ENCODE results near the gene CDK6. TPM values are rescaled to one million over a fixed set of nuclear protein-coding genes. Genes with fewer than 3 reads are reported as not detected.
A peak's percentile ranks its signal among the peaks of the same experiment; 100 is the strongest.

The CDK6 gene
- total and polyA plus RNA-seq, 2 experiments from 2014 or later = 17.8 to 61.5 TPM

DNA sequence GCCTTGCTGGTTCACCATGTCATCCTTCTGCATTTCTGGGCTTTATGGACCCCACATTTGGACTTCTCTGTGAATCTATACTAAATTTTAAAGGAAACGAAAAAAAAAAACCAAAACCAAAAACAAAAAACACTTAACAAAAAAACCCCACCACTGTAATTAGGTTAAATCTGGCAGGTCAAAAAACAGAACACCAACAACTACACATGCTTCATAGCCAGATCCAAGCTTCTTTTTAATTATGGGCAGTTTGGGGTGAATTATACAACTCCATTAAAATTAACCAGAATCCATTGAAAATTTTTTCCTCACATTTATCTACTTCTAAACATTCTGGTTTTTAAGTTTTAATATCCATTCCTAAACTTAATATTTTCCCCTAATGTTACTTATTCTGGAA lies 58.4 kb downstream of the CDK6 start:
- H3K36me3 ChIP-seq (ENCODE audit: low read depth) = peaks cover 13% of the 10 kb centered on the region; the same call in 1 of the 2 replicates
- WGBS, 2 experiments (ENCODE audit: low coverage in 1 of 2, low lambda C conversion rate in 2 of 2, missing lambda C conversion rate in 2 of 2) = 94 to 97% methylated on average over 1 of the region's 1 CpG
- in situ Hi-C loops (cut with MboI) = no loop called here

DNA sequence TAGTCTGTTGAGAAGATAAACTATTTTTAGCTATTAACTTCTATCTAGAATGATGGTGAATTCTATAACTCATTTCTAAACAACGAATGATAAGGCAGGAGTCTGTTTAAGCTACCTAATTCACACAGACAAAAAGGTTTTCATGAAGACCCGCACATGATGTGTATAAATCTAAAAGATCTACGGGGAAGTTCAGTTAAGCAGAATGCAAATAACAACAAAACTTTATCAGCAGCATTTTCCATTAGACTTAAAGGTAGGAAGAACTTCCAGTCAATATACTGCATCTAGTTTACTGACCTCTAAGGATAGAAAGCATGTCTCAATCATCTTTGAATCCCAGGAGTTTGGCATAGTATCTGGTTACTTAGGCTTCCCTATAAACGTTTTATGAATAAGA lies 62.6 kb downstream of the CDK6 start:
- Histone ChIP-seq H3K9me2 (ENCODE audit: insufficient read depth) (no peaks in the 10 kb centered on the region), H3F3A (ENCODE audit: insufficient read depth) (peaks cover 10% of the 10 kb centered on the region; the same call in 1 of the 2 replicates), H3K9ac (no peak overlapping the region), H3K4me2 (ENCODE audit: unreplicated experiment) (no peak overlapping the region), H3K27ac (no peak overlapping the region), H3K9me3 (ENCODE audit: low read depth) (no peaks in the 10 kb centered on the region), H3K4me3 (no peak overlapping the region), H2AFZ (no peak overlapping the region), H3K4me1 (ENCODE audit: insufficient read depth) (peaks cover 13% of the 10 kb centered on the region), H3K27me3 (replicated peaks; ENCODE audit: insufficient read depth) (no peaks in the 10 kb centered on the region), H3K79me2 (ENCODE audit: insufficient read depth) (peaks cover 98% of the 10 kb centered on the region), H3K36me3 (ENCODE audit: low read depth) (peaks cover 17% of the 10 kb centered on the region; the same call in 1 of the 2 replicates), H4K20me1 (ENCODE audit: insufficient read depth) (no peaks in the 10 kb centered on the region)
- WGBS, 2 experiments (ENCODE audit: low coverage in 1 of 2, low lambda C conversion rate in 2 of 2, missing lambda C conversion rate in 2 of 2) = 65 to 69% methylated on average over 4 of the region's 4 CpGs
- no peak for DNase-seq
- TF ChIP-seq EZH2 (IDR thresholded peaks at IDR 0.05; ENCODE audit: insufficient read depth, poor library complexity, severe bottlenecking) = no peak
- TF ChIP-seq EZH2phosphoT487 (IDR thresholded peaks at IDR 0.05; ENCODE audit: insufficient read depth, low read depth) = no peak
- in situ Hi-C loops (cut with MboI) = no loop called here

More for the DNA sequence above, 58.4 kb downstream of the CDK6 start:
- H3K9me2 ChIP-seq (ENCODE audit: insufficient read depth) = no peaks in the 10 kb centered on the region
- H3K4me2 ChIP-seq (ENCODE audit: unreplicated experiment) = no peak overlapping the region
- H3K4me3 ChIP-seq = no peak overlapping the region
- no peak overlapping the region; the same call in 1 of the 2 replicates for H3K27ac ChIP-seq
- TF ChIP-seq EZH2phosphoT487 (IDR thresholded peaks at IDR 0.05; ENCODE audit: insufficient read depth, low read depth) (no peak), EZH2 (IDR thresholded peaks at IDR 0.05; ENCODE audit: insufficient read depth, poor library complexity, severe bottlenecking) (no peak)
- no peaks in the 10 kb centered on the region; the same call in 1 of the 2 replicates for H3F3A ChIP-seq (ENCODE audit: insufficient read depth)
- H3K9ac ChIP-seq = no peak overlapping the region
- H4K20me1 ChIP-seq (ENCODE audit: insufficient read depth) = no peaks in the 10 kb centered on the region
- H3K9me3 ChIP-seq (ENCODE audit: low read depth) = no peaks in the 10 kb centered on the region
- H2AFZ ChIP-seq = no peak overlapping the region
- no peaks in the 10 kb centered on the region for H3K27me3 ChIP-seq (replicated peaks; ENCODE audit: insufficient read depth)
- peaks cover 99% of the 10 kb centered on the region for H3K79me2 ChIP-seq (ENCODE audit: insufficient read depth)
- DNase-seq = no peak
- H3K4me1 ChIP-seq (ENCODE audit: insufficient read depth) = peaks cover 12% of the 10 kb centered on the region

DNA sequence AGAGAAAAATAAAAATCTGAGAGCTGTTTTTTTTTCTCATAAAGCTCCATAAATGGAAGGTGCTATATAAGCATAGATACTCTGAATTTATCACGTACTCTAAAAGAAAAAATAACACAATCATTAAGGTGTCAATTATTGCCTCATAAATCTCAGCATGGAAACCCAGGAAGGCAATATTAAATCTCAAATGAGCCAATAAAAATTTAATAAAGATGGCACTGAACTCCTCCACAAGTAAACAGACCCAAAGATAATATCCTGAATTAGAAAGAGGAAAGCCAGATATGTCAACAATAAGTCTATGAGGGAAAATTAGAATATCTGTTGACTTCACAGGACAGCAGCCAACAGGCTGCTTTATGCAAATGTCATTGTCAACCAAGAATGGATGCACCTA lies 66.5 kb downstream of the CDK6 start:
- Histone ChIP-seq H3K4me2 (ENCODE audit: unreplicated experiment) (peak overlapping the region; percentile 15), H3K4me3 (no peak overlapping the region), H3K9me3 (ENCODE audit: low read depth) (no peaks in the 10 kb centered on the region), H3K36me3 (ENCODE audit: low read depth) (peaks cover 17% of the 10 kb centered on the region; the same call in 1 of the 2 replicates), H2AFZ (no peak overlapping the region), H3K9me2 (ENCODE audit: insufficient read depth) (no peaks in the 10 kb centered on the region), H3K27ac (peak overlapping the region; percentile 83), H3K9ac (no peak overlapping the region), H3K27me3 (replicated peaks; ENCODE audit: insufficient read depth) (no peaks in the 10 kb centered on the region), H3F3A (ENCODE audit: insufficient read depth) (peaks cover 50% of the 10 kb centered on the region), H3K79me2 (ENCODE audit: insufficient read depth) (peaks cover 92% of the 10 kb centered on the region), H3K4me1 (ENCODE audit: insufficient read depth) (peaks cover 51% of the 10 kb centered on the region), H4K20me1 (ENCODE audit: insufficient read depth) (no peaks in the 10 kb centered on the region)
- no peak for DNase-seq
- 98 to 100% methylated on average over 1 of the region's 1 CpG for WGBS, 2 experiments (ENCODE audit: low coverage in 1 of 2, low lambda C conversion rate in 2 of 2, missing lambda C conversion rate in 2 of 2)
- in situ Hi-C loops (cut with MboI) = no loop called here
- TF ChIP-seq EZH2 (IDR thresholded peaks at IDR 0.05; ENCODE audit: insufficient read depth, poor library complexity, severe bottlenecking) (no peak), EZH2phosphoT487 (IDR thresholded peaks at IDR 0.05; ENCODE audit: insufficient read depth, low read depth) (no peak)

DNA sequence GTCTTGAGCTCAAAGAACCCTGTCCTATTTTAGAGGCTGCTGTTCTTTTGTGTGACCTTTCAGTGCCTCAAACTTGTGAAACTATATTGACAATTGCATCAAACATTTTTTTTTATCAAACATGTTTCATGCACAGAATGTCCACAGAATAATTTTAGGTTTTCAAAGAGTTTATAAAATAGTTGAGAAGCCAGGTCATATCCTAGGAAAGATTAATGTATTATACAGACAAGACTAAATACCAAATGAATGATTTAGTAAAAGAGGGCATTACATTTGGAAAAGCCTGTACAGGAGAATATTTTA lies 67.0 kb downstream of the CDK6 start:
- H3K36me3 ChIP-seq (ENCODE audit: low read depth) = peaks cover 15% of the 10 kb centered on the region; the same call in 1 of the 2 replicates
- H4K20me1 ChIP-seq (ENCODE audit: insufficient read depth) = no peaks in the 10 kb centered on the region
- DNase-seq = no peak
- peak overlapping the region; percentile 83 for H3K27ac ChIP-seq
- in situ Hi-C loops (cut with MboI) = no loop called here
- no peak overlapping the region for H3K4me3 ChIP-seq
- peak overlapping the region; percentile 15 for H3K4me2 ChIP-seq (ENCODE audit: unreplicated experiment)
- H2AFZ ChIP-seq = no peak overlapping the region
- TF ChIP-seq EZH2 (IDR thresholded peaks at IDR 0.05; ENCODE audit: insufficient read depth, poor library complexity, severe bottlenecking) (no peak), EZH2phosphoT487 (IDR thresholded peaks at IDR 0.05; ENCODE audit: insufficient read depth, low read depth) (no peak)
- H3K27me3 ChIP-seq (replicated peaks; ENCODE audit: insufficient read depth) = no peaks in the 10 kb centered on the region
- no peak overlapping the region for H3K9ac ChIP-seq
- peaks cover 55% of the 10 kb centered on the region for H3F3A ChIP-seq (ENCODE audit: insufficient read depth)
- H3K9me2 ChIP-seq (ENCODE audit: insufficient read depth) = no peaks in the 10 kb centered on the region
- peaks cover 92% of the 10 kb centered on the region for H3K79me2 ChIP-seq (ENCODE audit: insufficient read depth)
- peaks cover 56% of the 10 kb centered on the region for H3K4me1 ChIP-seq (ENCODE audit: insufficient read depth)
- H3K9me3 ChIP-seq (ENCODE audit: low read depth) = no peaks in the 10 kb centered on the region

Data from GM23248 (cell line).